ENCODE data around the gene XK. TPM values are rescaled to one million over a fixed set of nuclear protein-coding genes. Genes with fewer than 3 reads are reported as not detected.
A peak's percentile ranks its signal among the peaks of the same experiment; 100 is the strongest.

XK gene
- total and polyA plus RNA-seq, 5 donors = 3.4 to 9.2 (median 7.7) TPM

GRCh38 chrX:37679888-37680287 lies 5.7 kb upstream of the XK start:
- Histone ChIP-seq H3K9me3 (ENCODE audit: control insufficient read depth, low read length) (no peaks in the 10 kb centered on the region), H3K4me3 (ENCODE audit: low read length) (no peak overlapping the region), H3K27ac (ENCODE audit: low read length) (no peak overlapping the region), H3K27me3 (ENCODE audit: control insufficient read depth, insufficient read depth) (no peaks in the 10 kb centered on the region), H3K4me1 (ENCODE audit: control insufficient read depth, insufficient read depth, low read length) (no peaks in the 10 kb centered on the region)
- 50% methylated on average over 1 of the region's 1 CpG for WGBS
- intact Hi-C loops (cut with DNase I) = no loop called here
- DNase-seq (no peak), ATAC-seq (no peak)

GRCh38 chrX:37684426-37684825 lies 1.2 kb upstream of the XK start:
- Histone ChIP-seq H3K27me3 (ENCODE audit: control insufficient read depth, insufficient read depth) (no peaks in the 10 kb centered on the region), H3K9me3 (ENCODE audit: control insufficient read depth, low read length) (no peaks in the 10 kb centered on the region), H3K4me3 (ENCODE audit: low read length) (no peak overlapping the region), H3K4me1 (ENCODE audit: control insufficient read depth, insufficient read depth, low read length) (no peaks in the 10 kb centered on the region), H3K27ac (ENCODE audit: low read length) (no peak overlapping the region)
- intact Hi-C loops (cut with DNase I) = no loop called here
- DNase-seq = no peak
- ATAC-seq = peak; percentile 75 to 79

- Histone ChIP-seq H3K27me3 (ENCODE audit: control insufficient read depth, insufficient read depth) (no peaks in the 10 kb centered on the region), H3K4me1 (ENCODE audit: control insufficient read depth, insufficient read depth, low read length) (no peaks in the 10 kb centered on the region), H3K9me3 (ENCODE audit: control insufficient read depth, low read length) (no peaks in the 10 kb centered on the region), H3K27ac (ENCODE audit: low read length) (peak overlapping the region; percentile 81), H3K4me3 (ENCODE audit: low read length) (no peak overlapping the region)
- ATAC-seq = peak in 1 of 2 donors; percentile 29
- intact Hi-C loops (cut with DNase I) = no loop called here
- no peak for DNase-seq
- 83% methylated on average over 3 of the region's 3 CpGs for WGBS
Measured at GRCh38 chrX:37684973-37685372, 618 bp upstream of the XK start.

GRCh38 chrX:37686369-37686995 lies 891 bp downstream of the XK start:
- ATAC-seq (no peak), DNase-seq (no peak)
- H3K4me1 ChIP-seq (ENCODE audit: control insufficient read depth, insufficient read depth, low read length) = no peaks in the 10 kb centered on the region
- peak overlapping the region; percentile 49 for H3K4me3 ChIP-seq (ENCODE audit: low read length)
- WGBS = 60% methylated on average over 9 of the region's 9 CpGs
- no peaks in the 10 kb centered on the region for H3K9me3 ChIP-seq (ENCODE audit: control insufficient read depth, low read length)
- no peaks in the 10 kb centered on the region for H3K27me3 ChIP-seq (ENCODE audit: control insufficient read depth, insufficient read depth)
- peak overlapping the region; percentile 83 for H3K27ac ChIP-seq (ENCODE audit: low read length)
- intact Hi-C loops (cut with DNase I) = no loop called here

- intact Hi-C loops (cut with DNase I) = no loop called here
- no peak for DNase-seq
- H3K4me3 ChIP-seq (ENCODE audit: low read length) = no peak overlapping the region
- no peak for ATAC-seq
- no peak overlapping the region for H3K27ac ChIP-seq (ENCODE audit: low read length)
- WGBS = 59% methylated on average over 3 of the region's 3 CpGs
- H3K9me3 ChIP-seq (ENCODE audit: control insufficient read depth, low read length) = no peaks in the 10 kb centered on the region
- H3K4me1 ChIP-seq (ENCODE audit: control insufficient read depth, insufficient read depth, low read length) = no peaks in the 10 kb centered on the region
- no peaks in the 10 kb centered on the region for H3K27me3 ChIP-seq (ENCODE audit: control insufficient read depth, insufficient read depth)
Measured at GRCh38 chrX:37686996-37687395, 1.4 kb downstream of the XK start.

GRCh38 chrX:37690119-37690518 lies 4.5 kb downstream of the XK start:
- H3K27me3 ChIP-seq (ENCODE audit: control insufficient read depth, insufficient read depth) = no peaks in the 10 kb centered on the region
- no peaks in the 10 kb centered on the region for H3K9me3 ChIP-seq (ENCODE audit: control insufficient read depth, low read length)
- DNase-seq (no peak), ATAC-seq (no peak)
- no peak overlapping the region for H3K27ac ChIP-seq (ENCODE audit: low read length)
- H3K4me1 ChIP-seq (ENCODE audit: control insufficient read depth, insufficient read depth, low read length) = no peaks in the 10 kb centered on the region
- intact Hi-C loops (cut with DNase I) = no loop called here
- H3K4me3 ChIP-seq (ENCODE audit: low read length) = no peak overlapping the region

GRCh38 chrX:37692918-37693317 lies 7.3 kb downstream of the XK start:
- intact Hi-C loops (cut with DNase I) = no loop called here
- ATAC-seq (no peak), DNase-seq (no peak)
- Histone ChIP-seq H3K27ac (ENCODE audit: low read length) (no peak overlapping the region), H3K4me3 (ENCODE audit: low read length) (no peak overlapping the region), H3K27me3 (ENCODE audit: control insufficient read depth, insufficient read depth) (no peaks in the 10 kb centered on the region), H3K9me3 (ENCODE audit: control insufficient read depth, low read length) (no peaks in the 10 kb centered on the region), H3K4me1 (ENCODE audit: control insufficient read depth, insufficient read depth, low read length) (no peaks in the 10 kb centered on the region)
- 89% methylated on average over 3 of the region's 3 CpGs for WGBS

- 16% methylated on average over 1 of the region's 1 CpG for WGBS
- Histone ChIP-seq H3K27me3 (ENCODE audit: control insufficient read depth, insufficient read depth) (no peaks in the 10 kb centered on the region), H3K4me1 (ENCODE audit: control insufficient read depth, insufficient read depth, low read length) (peaks cover 4% of the 10 kb centered on the region), H3K4me3 (ENCODE audit: low read length) (no peak overlapping the region), H3K9me3 (ENCODE audit: control insufficient read depth, low read length) (no peaks in the 10 kb centered on the region), H3K27ac (ENCODE audit: low read length) (no peak overlapping the region)
- DNase-seq (no peak), ATAC-seq (no peak)
- intact Hi-C loops (cut with DNase I) = no loop called here
Measured at GRCh38 chrX:37697169-37697760, 11.7 kb downstream of the XK start.

- Histone ChIP-seq H3K9me3 (ENCODE audit: control insufficient read depth, low read length) (no peaks in the 10 kb centered on the region), H3K27ac (ENCODE audit: low read length) (no peak overlapping the region), H3K4me1 (ENCODE audit: control insufficient read depth, insufficient read depth, low read length) (peaks cover 4% of the 10 kb centered on the region), H3K4me3 (ENCODE audit: low read length) (no peak overlapping the region), H3K27me3 (ENCODE audit: control insufficient read depth, insufficient read depth) (no peaks in the 10 kb centered on the region)
- DNase-seq (no peak), ATAC-seq (no peak)
- intact Hi-C loops (cut with DNase I) = no loop called here
- 77% methylated on average over 4 of the region's 4 CpGs for WGBS
Measured at GRCh38 chrX:37701588-37701987, 16.0 kb downstream of the XK start.

- 72% methylated on average over 3 of the region's 3 CpGs for WGBS
- Histone ChIP-seq H3K4me1 (ENCODE audit: control insufficient read depth, insufficient read depth, low read length) (no peaks in the 10 kb centered on the region), H3K27ac (ENCODE audit: low read length) (no peak overlapping the region), H3K4me3 (ENCODE audit: low read length) (no peak overlapping the region), H3K9me3 (ENCODE audit: control insufficient read depth, low read length) (no peaks in the 10 kb centered on the region), H3K27me3 (ENCODE audit: control insufficient read depth, insufficient read depth) (no peaks in the 10 kb centered on the region)
- intact Hi-C loops (cut with DNase I) = no loop called here
- ATAC-seq = no peak
- DNase-seq = no peak
Measured at GRCh38 chrX:37711991-37712390, 26.4 kb downstream of the XK start.

GRCh38 chrX:37712458-37712857 lies 26.9 kb downstream of the XK start:
- H3K27me3 ChIP-seq (ENCODE audit: control insufficient read depth, insufficient read depth) = no peaks in the 10 kb centered on the region
- intact Hi-C loops (cut with DNase I) = no loop called here
- no peak overlapping the region for H3K4me3 ChIP-seq (ENCODE audit: low read length)
- WGBS = 75% methylated on average over 3 of the region's 3 CpGs
- DNase-seq = no peak
- no peaks in the 10 kb centered on the region for H3K9me3 ChIP-seq (ENCODE audit: control insufficient read depth, low read length)
- ATAC-seq = no peak
- H3K27ac ChIP-seq (ENCODE audit: low read length) = no peak overlapping the region
- no peaks in the 10 kb centered on the region for H3K4me1 ChIP-seq (ENCODE audit: control insufficient read depth, insufficient read depth, low read length)

GRCh38 chrX:37714479-37714878 lies 28.9 kb downstream of the XK start:
- intact Hi-C loops (cut with DNase I) = no loop called here
- no peaks in the 10 kb centered on the region for H3K27me3 ChIP-seq (ENCODE audit: control insufficient read depth, insufficient read depth)
- DNase-seq (no peak), ATAC-seq (no peak)
- no peaks in the 10 kb centered on the region for H3K9me3 ChIP-seq (ENCODE audit: control insufficient read depth, low read length)
- H3K27ac ChIP-seq (ENCODE audit: low read length) = no peak overlapping the region
- WGBS = 64% methylated on average over 2 of the region's 2 CpGs
- H3K4me3 ChIP-seq (ENCODE audit: low read length) = no peak overlapping the region
- H3K4me1 ChIP-seq (ENCODE audit: control insufficient read depth, insufficient read depth, low read length) = no peaks in the 10 kb centered on the region
